H1 (cell line): ENCODE results near the gene LRRN1. TPM values are rescaled to one million over a fixed set of nuclear protein-coding genes. Genes with fewer than 3 reads are reported as not detected.

Source experiments
- BACH1 ChIP-seq: IDR thresholded peaks from 2 replicates; pipeline ENCODE4 v1.6.1; 2012; ENCODE audit warnings: low read length, improper control_type of control experiment
- CBX5 ChIP-seq: fragments of 300-800, 300-1000 bp; sonication (generic); IDR thresholded peaks from 2 replicates; pipeline ENCODE4 v1.7.1; 2016; ENCODE audit warnings: antibody characterized with exemption, low read length, low read depth
- CBX8 ChIP-seq: fragments of 300-800, 300-1000 bp; sonication (generic); IDR thresholded peaks from 2 replicates; pipeline ENCODE4 v1.7.1; 2016; ENCODE audit warnings: low read depth, low read length, borderline replicate concordance
- EP300 ChIP-seq, 2 experiments: IDR thresholded peaks; 1 replicate in 1 of 2; 2 replicates in 1 of 2; pipeline ENCODE4 v1.6.1; 2011 to 2012; ENCODE audit warnings: low read depth in 2 of 2, low read length in 2 of 2, mild to moderate bottlenecking in 2 of 2, borderline replicate concordance in 1 of 2, inconsistent platforms in 1 of 2, moderate library complexity in 1 of 2
- GTF2F1 ChIP-seq: IDR thresholded peaks from 2 replicates; pipeline ENCODE4 v1.6.1; 2012; ENCODE audit warnings: low read depth, low read length, improper control_type of control experiment, borderline replicate concordance
- KDM1A ChIP-seq: fragments of 200-600, 300-600 bp; sonication (generic); IDR thresholded peaks from 2 replicates; pipeline ENCODE4 v1.7.1; 2016; ENCODE audit warnings: mild to moderate bottlenecking, low read length, borderline replicate concordance
- KDM5A ChIP-seq: fragments of 200-600 bp; IDR thresholded peaks from 2 replicates; pipeline ENCODE4 v1.7.1; 2012; ENCODE audit warnings: mild to moderate bottlenecking, low read length, inconsistent platforms, mixed read lengths
- NRF1 ChIP-seq: IDR thresholded peaks from 2 replicates; pipeline ENCODE4 v1.6.1; 2011; ENCODE audit warnings: mild to moderate bottlenecking, low read depth, low read length, improper control_type of control experiment
- POU5F1 ChIP-seq: IDR thresholded peaks from 2 replicates; pipeline ENCODE4 v1.6.1; 2011; ENCODE audit warnings: low read depth, mild to moderate bottlenecking, low read length, moderate library complexity
- RFX5 ChIP-seq: IDR thresholded peaks from 2 replicates; pipeline ENCODE4 v1.6.1; 2011; ENCODE audit warnings: low read depth, low read length, improper control_type of control experiment, borderline replicate concordance
- SAP30 ChIP-seq: fragments of 300-600 bp; sonication (generic); IDR thresholded peaks from 2 replicates; pipeline ENCODE4 v1.7.1; 2012; ENCODE audit warnings: low read length, moderate library complexity, mild to moderate bottlenecking, inconsistent platforms; ENCODE audit not compliant: insufficient read depth, insufficient replicate concordance
- SP1 ChIP-seq: IDR thresholded peaks from 2 replicates; pipeline ENCODE4 v1.6.1; 2011; ENCODE audit warnings: low read depth, low read length
- TAF1 ChIP-seq: IDR thresholded peaks from 2 replicates; pipeline ENCODE4 v1.6.1; 2011; ENCODE audit warnings: mild to moderate bottlenecking, low read depth, low read length
- TAF7 ChIP-seq: optimal IDR thresholded peaks from 2 replicates; pipeline ENCODE3; 2011; ENCODE audit warnings: low read depth, mild to moderate bottlenecking, inconsistent platforms, low read length, moderate library complexity, borderline replicate concordance
- TBP ChIP-seq: IDR thresholded peaks from 2 replicates; pipeline ENCODE4 v1.6.1; 2011; ENCODE audit warnings: low read depth, low read length, improper control_type of control experiment
- USF2 ChIP-seq: IDR thresholded peaks from 2 replicates; pipeline ENCODE4 v1.6.1; 2011; ENCODE audit warnings: low read length, improper control_type of control experiment
- ZNF274 ChIP-seq: IDR thresholded peaks from 2 replicates; pipeline ENCODE4 v1.7.0; 2012; ENCODE audit warnings: low read length, borderline replicate concordance; ENCODE audit errors: extremely low read depth
- polyA plus RNA-seq, 7 experiments: library from polyadenylated mRNA; depleted of rRNA in 3 of 7; stranded (reverse) in 5 of 7; unstranded in 2 of 7; fragments of >200 nt in 5 of 7; fragments of 200-250 nt in 2 of 7; gene quantifications; 1 replicate in 5 of 7; 2 replicates in 1 of 7; 4 replicates in 1 of 7; pipeline versions ENCODE4 v1.2.1 to v1.2.3, GENCODE V29; 2011 to 2013; ENCODE audit warnings: missing spikeins in 2 of 7, mixed read lengths in 2 of 7
- total RNA-seq: library from RNA; stranded (reverse); fragmentation: NEBNext Ultra II Directional; extraction: Animal tissue kit (Norgen Biotek cat#: 25700); gene quantifications from 2 replicates; pipeline ENCODE4 v1.2.1, GENCODE V29; 2021
- TF ChIP-seq, protein P1 (sequence below), 3 experiments: IDR thresholded peaks; 1 replicate in 2 of 3; 2 replicates in 1 of 3; pipeline versions ENCODE4 v1.5.1 to v1.6.1; 2011; ENCODE audit warnings: low read length in 3 of 3, mild to moderate bottlenecking in 3 of 3, inconsistent platforms in 2 of 3, low read depth in 1 of 3, moderate library complexity in 1 of 3; ENCODE audit not compliant: insufficient read depth in 1 of 3; ENCODE audit errors: control extremely low read depth in 1 of 3

LRRN1 gene
- total and polyA plus RNA-seq, 2 of the 8 experiments (the other 6 are each of a cell fraction or from before 2014, with no cell fraction given): 159 to 199 TPM

DNA sequence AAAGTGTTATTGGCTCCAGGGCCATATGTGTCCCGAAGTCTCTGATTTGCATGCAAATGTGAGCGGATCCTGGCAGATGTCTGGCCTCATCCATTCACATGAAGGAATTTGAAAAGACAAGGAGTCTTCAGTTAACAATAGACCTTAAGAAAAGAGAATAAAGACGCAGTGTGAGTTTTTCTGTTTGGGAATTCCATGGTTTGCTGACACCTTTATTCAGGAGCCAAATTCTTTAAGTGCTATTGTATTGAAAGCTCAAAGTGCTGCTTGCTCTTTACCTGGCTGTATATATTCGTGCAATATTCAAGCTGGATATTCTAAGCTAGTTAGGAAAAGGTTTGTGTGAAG, 2.2 kb downstream of the LRRN1 start (continued):
- TF ChIP-seq, protein P1, sequence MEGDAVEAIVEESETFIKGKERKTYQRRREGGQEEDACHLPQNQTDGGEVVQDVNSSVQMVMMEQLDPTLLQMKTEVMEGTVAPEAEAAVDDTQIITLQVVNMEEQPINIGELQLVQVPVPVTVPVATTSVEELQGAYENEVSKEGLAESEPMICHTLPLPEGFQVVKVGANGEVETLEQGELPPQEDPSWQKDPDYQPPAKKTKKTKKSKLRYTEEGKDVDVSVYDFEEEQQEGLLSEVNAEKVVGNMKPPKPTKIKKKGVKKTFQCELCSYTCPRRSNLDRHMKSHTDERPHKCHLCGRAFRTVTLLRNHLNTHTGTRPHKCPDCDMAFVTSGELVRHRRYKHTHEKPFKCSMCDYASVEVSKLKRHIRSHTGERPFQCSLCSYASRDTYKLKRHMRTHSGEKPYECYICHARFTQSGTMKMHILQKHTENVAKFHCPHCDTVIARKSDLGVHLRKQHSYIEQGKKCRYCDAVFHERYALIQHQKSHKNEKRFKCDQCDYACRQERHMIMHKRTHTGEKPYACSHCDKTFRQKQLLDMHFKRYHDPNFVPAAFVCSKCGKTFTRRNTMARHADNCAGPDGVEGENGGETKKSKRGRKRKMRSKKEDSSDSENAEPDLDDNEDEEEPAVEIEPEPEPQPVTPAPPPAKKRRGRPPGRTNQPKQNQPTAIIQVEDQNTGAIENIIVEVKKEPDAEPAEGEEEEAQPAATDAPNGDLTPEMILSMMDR (IDR thresholded peaks at IDR 0.05; ENCODE audit: control extremely low read depth in 1 of 3, insufficient read depth in 1 of 3, low read depth in 1 of 3, low read length in 3 of 3): no peak
- TF ChIP-seq CBX8 (no peak), EP300 (IDR thresholded peaks at IDR 0.05; ENCODE audit: borderline replicate concordance in 1 of 2, low read depth in 2 of 2, low read length in 2 of 2) (peak in 1 of 2 experiments; percentile 63; a peak in 1 of 3 replicates), SP1 (peak; percentile 66; the same call in 1 of the 2 replicates), TAF1 (peak; percentile 57; the same call in 1 of the 2 replicates), CBX5 (no peak), SAP30 (peak; percentile 89), KDM5A (no peak), TAF7 (no peak), POU5F1 (no peak), TBP (peak; percentile 60), ZNF274 (no peak), NRF1 (no peak), USF2 (no peak; the same call in 1 of the 2 replicates), GTF2F1 (no peak), KDM1A (no peak), BACH1 (no peak), RFX5 (no peak)
